Measurements from ENCODE around the gene PRDM16.

The PRDM16 gene

GRCh38 chr1:3119725-3120124 is 50.7 kb downstream of the PRDM16 start:
- Histone ChIP-seq H3K36me3 (ENCODE audit: insufficient read depth, low read length) (no peaks in the 10 kb centered on the region), H3K27me3 (ENCODE audit: insufficient read depth, low read length) (no peaks in the 10 kb centered on the region; the same call in 1 of the 2 replicates), H3K9me3 (ENCODE audit: low read length) (no peaks in the 10 kb centered on the region)

GRCh38 chr1:3120140-3120539 is 51.1 kb downstream of the PRDM16 start:
- no peak overlapping the region for H2AFZ ChIP-seq (ENCODE audit: low read length)
- H4K20me1 ChIP-seq (ENCODE audit: insufficient read depth, low read length), result no peaks in the 10 kb centered on the region
- no peaks in the 10 kb centered on the region; the same call in 1 of the 2 replicates for H3K27me3 ChIP-seq (ENCODE audit: insufficient read depth, low read length)
- H3K79me2 ChIP-seq (ENCODE audit: insufficient read depth, low read length), result no peaks in the 10 kb centered on the region
- no peaks in the 10 kb centered on the region for H3K36me3 ChIP-seq (ENCODE audit: insufficient read depth, low read length)
- no peaks in the 10 kb centered on the region for H3F3A ChIP-seq (ENCODE audit: insufficient read depth, low read length)
- TF ChIP-seq EZH2 (IDR thresholded peaks at IDR 0.05; ENCODE audit: borderline replicate concordance, low read length), result no peak
- TF ChIP-seq CTCF (IDR thresholded peaks at IDR 0.05; ENCODE audit: low read length), result no peak
- no peaks in the 10 kb centered on the region for H3K9me2 ChIP-seq (ENCODE audit: low read depth, low read length)
- no peak overlapping the region for H3K9ac ChIP-seq (ENCODE audit: low read length)
- no peak overlapping the region for H3K4me3 ChIP-seq (ENCODE audit: low read depth, low read length, poor library complexity, severe bottlenecking)
- H3K9me3 ChIP-seq (ENCODE audit: low read length), result no peaks in the 10 kb centered on the region
- H3K4me2 ChIP-seq (ENCODE audit: low read length), result no peak overlapping the region
- no peak overlapping the region for H3K27ac ChIP-seq (ENCODE audit: low read depth, low read length, poor library complexity, severe bottlenecking)
- no peaks in the 10 kb centered on the region for H3K4me1 ChIP-seq (ENCODE audit: insufficient read depth, low read length, severe bottlenecking)

More at GRCh38 chr1:3119725-3120124, 50.7 kb downstream of the PRDM16 start:
- H3K4me1 ChIP-seq (ENCODE audit: insufficient read depth, low read length, severe bottlenecking), result no peaks in the 10 kb centered on the region
- no peak overlapping the region for H2AFZ ChIP-seq (ENCODE audit: low read length)
- no peak overlapping the region for H3K4me2 ChIP-seq (ENCODE audit: low read length)
- no peaks in the 10 kb centered on the region for H3K79me2 ChIP-seq (ENCODE audit: insufficient read depth, low read length)
- TF ChIP-seq EZH2 (IDR thresholded peaks at IDR 0.05; ENCODE audit: borderline replicate concordance, low read length), result no peak
- TF ChIP-seq CTCF (IDR thresholded peaks at IDR 0.05; ENCODE audit: low read length), result no peak
- no peaks in the 10 kb centered on the region for H3F3A ChIP-seq (ENCODE audit: insufficient read depth, low read length)
- no peaks in the 10 kb centered on the region for H3K9me2 ChIP-seq (ENCODE audit: low read depth, low read length)
- H3K4me3 ChIP-seq (ENCODE audit: low read depth, low read length, poor library complexity, severe bottlenecking), result no peak overlapping the region
- H4K20me1 ChIP-seq (ENCODE audit: insufficient read depth, low read length), result no peaks in the 10 kb centered on the region
- H3K27ac ChIP-seq (ENCODE audit: low read depth, low read length, poor library complexity, severe bottlenecking), result no peak overlapping the region
- no peak overlapping the region for H3K9ac ChIP-seq (ENCODE audit: low read length)

GRCh38 chr1:3120994-3121393 is 52.0 kb downstream of the PRDM16 start:
- H3K9ac ChIP-seq (ENCODE audit: low read length), result no peak overlapping the region
- H3K4me2 ChIP-seq (ENCODE audit: low read length), result no peak overlapping the region
- no peaks in the 10 kb centered on the region for H3K36me3 ChIP-seq (ENCODE audit: insufficient read depth, low read length)
- no peaks in the 10 kb centered on the region for H3K79me2 ChIP-seq (ENCODE audit: insufficient read depth, low read length)
- H3F3A ChIP-seq (ENCODE audit: insufficient read depth, low read length), result no peaks in the 10 kb centered on the region
- no peaks in the 10 kb centered on the region for H3K4me1 ChIP-seq (ENCODE audit: insufficient read depth, low read length, severe bottlenecking)
- H2AFZ ChIP-seq (ENCODE audit: low read length), result no peak overlapping the region
- H3K4me3 ChIP-seq (ENCODE audit: low read depth, low read length, poor library complexity, severe bottlenecking), result no peak overlapping the region
- no peak overlapping the region for H3K27ac ChIP-seq (ENCODE audit: low read depth, low read length, poor library complexity, severe bottlenecking)
- TF ChIP-seq EZH2 (IDR thresholded peaks at IDR 0.05; ENCODE audit: borderline replicate concordance, low read length) (no peak), CTCF (IDR thresholded peaks at IDR 0.05; ENCODE audit: low read length) (no peak)
- H3K9me2 ChIP-seq (ENCODE audit: low read depth, low read length), result no peaks in the 10 kb centered on the region
- no peaks in the 10 kb centered on the region for H4K20me1 ChIP-seq (ENCODE audit: insufficient read depth, low read length)
- H3K27me3 ChIP-seq (ENCODE audit: insufficient read depth, low read length), result no peaks in the 10 kb centered on the region; the same call in 1 of the 2 replicates
- H3K9me3 ChIP-seq (ENCODE audit: low read length), result no peaks in the 10 kb centered on the region

Data from OCI-LY1 (cell line).